CD4-positive, alpha-beta T cell (primary cell): ENCODE results near the gene PARD3B. TPM values are rescaled to one million over a fixed set of nuclear protein-coding genes. Genes with fewer than 3 reads are reported as not detected.

Experiments used
- ATAC-seq: fragments of 200-7000 bp; cut with Tn5 transposase; one replicate; pipeline ENCODE4 v1.10.0; 2022; ENCODE audit warnings: mild to moderate bottlenecking; ENCODE audit not compliant: poor library complexity
- CTCF ChIA-PET: fragments of 350-600 bp; sonication (Branson Sonifier 250); formaldehyde crosslinking; loops from one replicate; lab custom pipeline; 2021; ENCODE audit warnings: antibody characterized with exemption, inconsistent platforms; lab: Charles Lee
- POLR2A ChIA-PET: fragments of 350-600 bp; sonication (Branson Sonifier 250); formaldehyde crosslinking; loops from one replicate; lab custom pipeline; 2021; ENCODE audit warnings: antibody characterized with exemption, inconsistent platforms; lab: Charles Lee
- DNase-seq, 14 experiments: peaks; one replicate each; pipeline ENCODE4 v3.0.0-alpha.2; 2013 to 2020; ENCODE audit warnings: mixed read lengths in 2 of 14
- H3K27ac ChIP-seq, 2 donors: one replicate each; pipeline versions ENCODE4 v1.5.1 to v1.7.0; 2013; ENCODE audit warnings: low read length in 2 of 2, low read depth in 1 of 2, mild to moderate bottlenecking in 1 of 2
- H3K27me3 ChIP-seq, 2 experiments: 1 replicate in 1 of 2; 2 replicates in 1 of 2; pipeline versions ENCODE4 v1.6.1 to v1.7.0; 2013; ENCODE audit warnings: low read length in 2 of 2, control low read depth in 1 of 2, mild to moderate bottlenecking in 1 of 2, moderate library complexity in 1 of 2; ENCODE audit not compliant: insufficient read depth in 2 of 2, control insufficient read depth in 1 of 2
- H3K36me3 ChIP-seq: one replicate; pipeline ENCODE4 v1.6.1; 2013; ENCODE audit warnings: low read length, control low read depth; ENCODE audit not compliant: insufficient read depth
- H3K4me1 ChIP-seq: one replicate; pipeline ENCODE4 v1.6.1; 2013; ENCODE audit warnings: low read length, control low read depth; ENCODE audit not compliant: insufficient read depth
- H3K4me3 ChIP-seq: one replicate; pipeline ENCODE4 v1.5.1; 2013; ENCODE audit warnings: mild to moderate bottlenecking, low read length, moderate library complexity
- H3K9me3 ChIP-seq, 2 experiments: 1 replicate in 1 of 2; 2 replicates in 1 of 2; pipeline versions ENCODE4 v1.6.1 to v1.7.0; 2013; ENCODE audit warnings: low read length in 2 of 2, mild to moderate bottlenecking in 2 of 2, control low read depth in 1 of 2, moderate library complexity in 1 of 2; ENCODE audit not compliant: control insufficient read depth in 1 of 2, insufficient read depth in 1 of 2
- H3K27ac Mint-ChIP-seq: one replicate; pipeline ENCODE4 v1.8.0; 2020; ENCODE audit warnings: mixed read lengths
- H3K27me3 Mint-ChIP-seq: one replicate; pipeline ENCODE4 v1.8.0; 2021; ENCODE audit warnings: mixed read lengths
- H3K36me3 Mint-ChIP-seq: one replicate; pipeline ENCODE4 v1.8.0; 2021; ENCODE audit warnings: low read depth, mixed read lengths
- H3K4me1 Mint-ChIP-seq: one replicate; pipeline ENCODE4 v1.8.0; 2021; ENCODE audit warnings: low read depth, mixed read lengths
- H3K4me3 Mint-ChIP-seq: one replicate; pipeline ENCODE4 v1.8.0; 2020; ENCODE audit warnings: mild to moderate bottlenecking, mixed read lengths
- H3K9me3 Mint-ChIP-seq: one replicate; pipeline ENCODE4 v1.8.0; 2020; ENCODE audit warnings: mixed read lengths
- intact Hi-C, 2 experiments: fragments of 100-400 bp; cut with DNase I in 1 of 2; cut with micrococcal nuclease in 1 of 2; formaldehyde crosslinking; loops; one replicate each; pipeline versions ENCODE4 v1.15.1 to v1.9.0; 2023 to 2025; cut with DNase I, micrococcal nuclease
- total RNA-seq, 174 experiments: library from RNA in 2 of 174; stranded (reverse) in 2 of 174; gene quantifications; one replicate each; pipeline ENCODE4 v1.2.3 and lab custom pipeline; 2021 to 2026
- TF ChIP-seq, protein P1 (sequence below): fragments of 200-600 bp; IDR thresholded peaks from one replicate; pipeline ENCODE4 v1.8.0; 2022; ENCODE audit warnings: antibody characterized with exemption, mild to moderate bottlenecking

Gene PARD3B
- total RNA-seq, 2 experiments from 2014 or later = 0.87 to 1.9 TPM

- Histone ChIP-seq H3K9me3 (peaks cover 0 to 4% of the 10 kb centered on the region in 2 experiments), H3K4me3 (no peak overlapping the region), H3K27me3 (no peaks in the 10 kb centered on the region), H3K4me1 (no peaks in the 10 kb centered on the region), H3K27ac (no peak overlapping the region), H3K36me3 (no peaks in the 10 kb centered on the region)
- intact Hi-C loops = no loop called here
- Mint-ChIP-seq H3K36me3 (no peaks in the 10 kb centered on the region), H3K27ac (no peak overlapping the region), H3K4me3 (no peak overlapping the region), H3K4me1 (peaks cover 11% of the 10 kb centered on the region), H3K27me3 (no peaks in the 10 kb centered on the region), H3K9me3 (no peaks in the 10 kb centered on the region)
- POLR2A ChIA-PET = no interaction called here
- CTCF ChIA-PET = no interaction called here
- TF ChIP-seq, protein P1, sequence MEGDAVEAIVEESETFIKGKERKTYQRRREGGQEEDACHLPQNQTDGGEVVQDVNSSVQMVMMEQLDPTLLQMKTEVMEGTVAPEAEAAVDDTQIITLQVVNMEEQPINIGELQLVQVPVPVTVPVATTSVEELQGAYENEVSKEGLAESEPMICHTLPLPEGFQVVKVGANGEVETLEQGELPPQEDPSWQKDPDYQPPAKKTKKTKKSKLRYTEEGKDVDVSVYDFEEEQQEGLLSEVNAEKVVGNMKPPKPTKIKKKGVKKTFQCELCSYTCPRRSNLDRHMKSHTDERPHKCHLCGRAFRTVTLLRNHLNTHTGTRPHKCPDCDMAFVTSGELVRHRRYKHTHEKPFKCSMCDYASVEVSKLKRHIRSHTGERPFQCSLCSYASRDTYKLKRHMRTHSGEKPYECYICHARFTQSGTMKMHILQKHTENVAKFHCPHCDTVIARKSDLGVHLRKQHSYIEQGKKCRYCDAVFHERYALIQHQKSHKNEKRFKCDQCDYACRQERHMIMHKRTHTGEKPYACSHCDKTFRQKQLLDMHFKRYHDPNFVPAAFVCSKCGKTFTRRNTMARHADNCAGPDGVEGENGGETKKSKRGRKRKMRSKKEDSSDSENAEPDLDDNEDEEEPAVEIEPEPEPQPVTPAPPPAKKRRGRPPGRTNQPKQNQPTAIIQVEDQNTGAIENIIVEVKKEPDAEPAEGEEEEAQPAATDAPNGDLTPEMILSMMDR = no peak
- DNase-seq (no peak), ATAC-seq (no peak)
These were observed 1072.6 kb downstream of the PARD3B start for GRCh38 chr2:205617905-205618304.

GRCh38 chr2:205619600-205619999, 1074.3 kb downstream of the PARD3B start:
- Mint-ChIP-seq H3K27ac (no peak overlapping the region), H3K36me3 (no peaks in the 10 kb centered on the region), H3K27me3 (no peaks in the 10 kb centered on the region), H3K9me3 (no peaks in the 10 kb centered on the region), H3K4me1 (no peaks in the 10 kb centered on the region), H3K4me3 (no peak overlapping the region)
- Histone ChIP-seq H3K4me1 (no peaks in the 10 kb centered on the region), H3K27ac (no peak overlapping the region), H3K27me3 (no peaks in the 10 kb centered on the region), H3K9me3 (peaks cover 0 to 4% of the 10 kb centered on the region in 2 experiments), H3K36me3 (no peaks in the 10 kb centered on the region), H3K4me3 (no peak overlapping the region)
- no peak for DNase-seq
- ChIA-PET POLR2A (no interaction called here), CTCF (no interaction called here)
- intact Hi-C loops = no loop called here
- TF ChIP-seq, protein P1 = no peak
- no peak for ATAC-seq

DNA sequence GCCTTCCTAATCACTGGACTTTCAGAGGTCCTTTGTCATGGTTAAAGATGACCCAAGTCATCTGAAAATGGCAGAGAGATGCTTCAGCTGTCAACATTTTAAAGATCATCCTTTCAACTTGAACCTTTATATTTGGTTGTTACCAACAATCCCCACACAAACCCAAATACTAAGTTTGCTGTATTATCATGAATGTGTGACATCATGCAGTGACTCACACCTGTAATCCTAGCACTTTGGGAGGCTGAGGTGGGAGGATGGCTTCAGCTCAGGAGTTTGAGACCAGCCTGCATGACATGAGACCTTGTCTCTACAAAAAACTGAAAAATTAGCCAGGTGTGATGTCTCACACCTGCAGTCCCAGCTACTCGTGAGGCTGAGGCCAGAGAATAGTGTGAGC, 1081.8 kb downstream of the PARD3B start:
- Mint-ChIP-seq H3K4me3 (no peak overlapping the region), H3K36me3 (no peaks in the 10 kb centered on the region), H3K27me3 (no peaks in the 10 kb centered on the region), H3K27ac (no peak overlapping the region), H3K4me1 (no peaks in the 10 kb centered on the region), H3K9me3 (no peaks in the 10 kb centered on the region)
- H3K9me3 ChIP-seq = no peaks in the 10 kb centered on the region
- ATAC-seq (no peak), DNase-seq (no peak)
- no peaks in the 10 kb centered on the region for H3K4me1 ChIP-seq
- ChIA-PET CTCF (no interaction called here), POLR2A (no interaction called here)
- TF ChIP-seq, protein P1 = no peak
- H3K4me3 ChIP-seq = no peak overlapping the region
- no peaks in the 10 kb centered on the region for H3K36me3 ChIP-seq
- intact Hi-C loops = no loop called here
- H3K27me3 ChIP-seq = no peaks in the 10 kb centered on the region
- no peak overlapping the region for H3K27ac ChIP-seq
